ENCODE data around the gene CYSTM1. TPM values are rescaled to one million over a fixed set of nuclear protein-coding genes. Genes with fewer than 3 reads are reported as not detected.

Gene CYSTM1
- total RNA-seq, 1 donor from 2014 or later: 8.8 TPM

DNA sequence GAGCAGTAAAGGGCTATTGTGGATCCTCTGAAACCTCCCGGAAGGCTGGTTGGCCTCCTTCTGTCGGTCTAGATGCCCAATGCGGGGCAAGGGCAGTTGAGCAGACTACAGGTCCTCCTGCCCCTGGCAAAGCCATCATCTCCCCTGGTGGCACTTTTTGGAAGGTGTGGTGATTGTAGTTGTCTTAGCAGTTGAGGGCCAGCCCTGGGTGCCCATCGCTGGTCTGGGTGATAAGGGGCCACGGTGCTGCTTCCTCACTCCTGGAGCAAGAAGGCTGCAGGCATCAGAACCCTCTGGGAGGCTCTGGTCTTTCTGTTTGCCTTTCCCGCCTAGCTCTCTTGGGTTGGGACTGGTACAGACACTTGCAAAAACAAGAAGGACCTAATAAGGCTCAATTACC, 63.8 kb downstream of the CYSTM1 start:
- DNase-seq: no peak

DNA sequence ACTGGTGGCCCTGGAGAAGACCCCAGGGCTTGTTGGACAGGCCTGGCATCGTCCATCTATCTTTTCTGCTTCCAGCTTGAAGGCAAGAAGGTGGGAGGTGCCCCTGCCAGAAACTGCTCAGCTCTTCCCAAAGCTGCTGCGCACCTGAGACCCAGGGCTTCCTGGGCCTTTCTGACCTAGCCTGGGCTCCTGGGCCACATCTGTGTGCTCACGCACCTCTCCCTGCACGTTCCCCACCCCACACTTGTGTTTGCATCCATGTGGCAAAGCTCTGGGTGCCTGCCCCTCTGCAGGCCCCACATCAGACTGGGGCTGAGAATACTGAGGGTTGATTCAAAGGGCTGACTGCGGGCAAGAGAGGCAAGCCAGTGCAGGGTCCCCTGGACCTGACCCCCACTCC, 64.5 kb downstream of the CYSTM1 start:
- DNase-seq: no peak

DNA sequence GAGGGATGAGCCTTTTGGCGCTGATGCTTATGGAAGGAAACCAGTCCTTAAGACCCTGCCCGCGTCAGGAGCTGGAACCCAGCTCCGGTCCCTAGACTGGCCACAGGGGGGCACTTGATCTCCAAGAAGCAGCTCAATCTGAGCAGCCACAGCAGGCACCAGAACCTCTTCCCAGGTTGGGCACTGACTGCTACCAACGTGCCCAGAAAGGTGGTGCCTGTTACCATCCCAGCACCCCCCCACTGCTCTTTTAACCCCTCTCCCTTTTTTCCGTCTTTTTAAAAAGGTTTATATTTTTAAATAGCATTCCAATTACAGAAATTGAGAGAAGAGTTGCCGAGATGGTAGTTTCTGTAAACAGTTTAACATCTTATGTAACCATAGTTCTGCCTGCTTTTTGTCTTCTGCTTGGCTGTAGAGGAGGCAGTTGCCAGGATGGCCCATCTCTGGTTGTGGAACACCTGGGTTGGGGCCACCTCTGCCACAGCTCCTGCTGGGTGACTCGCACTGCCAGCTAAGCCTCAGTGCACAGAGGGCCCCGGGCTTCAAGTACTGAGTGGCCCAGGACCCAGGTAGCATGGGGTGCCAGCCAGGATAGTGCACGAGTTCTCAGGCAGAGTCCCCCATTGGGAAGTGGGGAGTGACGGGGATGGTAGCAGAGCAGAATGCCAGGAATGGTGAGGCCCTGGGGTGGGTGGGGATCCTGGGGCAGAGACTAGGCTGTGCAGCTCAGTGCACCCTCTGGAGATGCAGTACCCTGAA, 65.1 kb downstream of the CYSTM1 start:
- DNase-seq: peak; percentile 85

DNA sequence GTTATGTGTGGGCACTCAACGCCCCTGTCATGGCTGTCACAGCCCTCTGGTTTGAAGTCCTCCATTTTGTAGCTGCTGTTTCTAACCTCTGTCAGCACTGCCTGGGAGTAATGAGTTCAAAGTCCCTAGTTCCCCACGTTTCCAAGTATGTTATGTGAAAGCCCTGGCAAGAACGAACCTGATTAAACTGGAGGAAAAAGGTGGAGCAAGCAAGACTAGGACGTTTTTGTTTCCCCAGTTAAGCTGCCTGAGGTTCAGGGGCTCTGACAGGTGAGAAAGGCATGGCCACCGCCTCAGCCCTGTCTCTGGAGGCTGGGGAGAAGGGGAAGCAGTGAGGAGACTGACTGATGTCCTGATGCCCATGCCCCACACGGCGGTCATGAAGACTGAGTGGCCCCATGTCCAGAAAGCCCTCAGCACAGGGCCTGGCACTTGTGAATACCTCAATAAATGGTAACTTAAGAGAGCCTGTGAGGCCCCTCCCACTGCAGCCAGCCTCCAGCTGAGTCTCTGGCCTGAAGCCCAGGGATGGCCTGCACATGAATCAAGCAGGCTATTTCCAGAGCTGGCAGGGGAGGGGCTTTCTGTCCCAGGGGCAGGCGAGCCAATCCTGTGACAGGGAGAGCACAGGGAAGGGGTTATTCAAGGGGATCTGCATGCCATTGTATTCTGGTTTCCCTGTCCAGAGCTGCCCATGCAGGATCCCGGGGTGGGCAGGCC, 66.2 kb downstream of the CYSTM1 start:
- DNase-seq: peak; percentile 95

DNA sequence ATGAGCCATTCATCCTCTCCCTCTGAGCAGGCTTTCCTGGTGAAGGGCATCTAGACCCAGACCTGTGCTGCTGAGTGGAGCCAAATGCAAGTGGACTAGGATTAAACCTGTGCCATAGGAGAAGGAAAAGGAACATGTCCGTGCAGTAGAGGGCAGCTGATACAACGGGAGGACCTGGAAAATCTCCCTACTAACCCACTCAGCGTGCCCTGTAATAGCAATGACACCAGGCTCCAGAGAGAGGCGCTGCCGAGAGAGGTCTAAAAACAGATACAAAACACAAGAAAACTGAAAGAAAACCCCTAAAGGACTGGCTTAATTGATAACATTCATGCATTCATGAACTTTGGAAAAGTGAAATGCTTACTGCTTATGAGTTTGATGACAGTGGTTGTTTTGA, 67.1 kb downstream of the CYSTM1 start:
- peak; percentile 32 for DNase-seq

DNA sequence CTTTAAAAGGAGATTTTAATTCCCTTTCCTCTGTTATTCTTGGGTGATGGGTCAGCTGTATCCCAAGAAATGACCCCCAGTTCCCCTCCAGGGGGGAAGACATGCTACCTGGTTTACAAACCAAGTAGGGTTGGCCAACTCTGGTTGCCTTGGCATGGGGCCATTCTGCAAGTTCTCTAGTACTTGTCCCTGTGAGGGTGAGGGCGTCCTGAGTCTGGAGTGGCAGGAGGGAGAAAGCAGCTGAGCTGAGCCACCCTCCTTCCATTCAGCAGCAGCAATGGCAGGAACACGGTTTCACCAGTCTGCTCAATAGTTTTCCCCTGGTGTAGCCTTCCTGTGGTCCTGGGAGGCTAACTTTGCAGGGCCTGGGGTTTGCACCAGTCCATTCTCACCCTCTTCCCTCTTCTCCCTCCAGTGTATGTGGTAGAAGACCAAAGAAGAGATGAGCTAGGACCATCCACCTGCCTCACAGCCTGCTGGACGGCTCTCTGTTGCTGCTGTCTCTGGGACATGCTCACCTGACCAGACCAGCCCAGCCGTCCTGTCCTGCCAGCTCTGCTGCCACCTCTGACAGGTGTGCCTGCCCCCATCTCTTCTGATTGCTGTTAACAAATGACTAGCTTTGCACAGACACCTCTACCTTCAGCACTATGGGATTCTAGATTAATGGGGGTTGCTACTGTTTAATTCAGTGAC, 68.0 kb downstream of the CYSTM1 start:
- no peak for DNase-seq

DNA sequence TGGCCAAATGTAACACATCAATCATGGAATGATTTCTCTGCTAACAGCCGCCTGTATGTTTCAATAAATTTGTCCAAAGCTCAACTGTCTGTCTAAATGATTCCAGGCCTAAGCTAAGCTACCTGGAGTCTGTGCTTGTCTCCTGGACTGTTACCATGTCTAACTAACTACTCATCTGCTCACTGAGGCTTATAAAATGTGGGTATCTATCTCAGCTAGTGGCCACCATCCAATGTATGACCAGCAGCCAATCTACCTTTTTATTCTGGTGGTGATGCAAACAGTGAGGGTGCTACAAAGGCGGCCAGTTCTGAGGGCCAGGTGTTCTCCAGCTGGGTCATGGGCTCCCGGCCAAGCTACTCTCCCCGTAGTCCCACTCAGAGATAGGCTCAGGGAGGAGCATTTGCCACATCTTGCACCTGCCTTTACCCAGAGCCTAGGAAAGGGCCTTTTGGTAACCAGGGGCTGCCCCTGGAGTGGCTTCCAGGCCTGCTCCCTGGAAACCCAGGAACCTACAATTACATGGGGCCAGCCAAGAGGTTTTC, 68.8 kb downstream of the CYSTM1 start:
- no peak for DNase-seq

DNA sequence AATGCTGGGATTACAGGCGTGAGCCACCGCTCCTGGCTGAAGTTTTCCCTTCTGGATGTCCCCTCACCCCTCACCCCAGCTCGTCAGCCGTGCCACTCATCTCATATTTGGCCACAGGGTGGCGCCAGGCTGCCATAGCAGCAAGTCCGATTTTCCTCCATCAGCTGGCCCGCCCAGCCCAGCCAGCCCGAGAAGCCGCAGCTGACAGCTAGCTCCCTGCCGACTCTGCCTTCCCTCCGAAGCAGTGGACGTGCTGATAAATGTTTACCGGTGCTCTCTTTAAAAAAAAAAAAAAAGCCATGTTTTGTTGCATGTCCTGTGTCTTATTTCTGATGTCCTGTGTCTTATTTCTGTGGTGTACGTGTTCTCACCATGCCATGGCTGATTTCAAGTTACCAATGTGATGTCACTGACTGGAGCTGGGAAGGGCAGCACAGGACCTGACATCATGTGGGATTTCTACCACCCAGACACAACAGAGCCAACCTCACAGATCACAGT, 69.6 kb downstream of the CYSTM1 start:
- DNase-seq: peak; percentile 97

DNA sequence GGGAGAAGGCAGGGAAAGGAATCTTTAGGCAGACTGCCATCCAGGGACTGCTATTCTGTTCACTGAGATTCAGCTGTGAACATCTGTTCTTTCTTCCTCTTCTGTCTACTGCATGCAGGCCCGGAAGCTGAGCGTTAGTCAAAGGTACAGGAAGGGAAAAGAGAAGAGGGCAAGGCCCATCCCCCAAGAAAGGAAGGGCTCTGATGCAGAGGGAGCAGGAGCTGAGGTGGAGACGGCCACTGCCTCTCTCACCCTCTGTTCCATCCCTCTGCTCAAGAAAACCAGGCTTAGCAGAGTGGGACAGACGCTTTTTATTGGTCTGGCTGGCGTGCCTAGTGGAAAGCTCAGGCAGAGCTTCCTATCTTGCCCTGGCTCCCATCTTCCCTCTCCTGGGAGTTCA, 70.4 kb downstream of the CYSTM1 start:
- DNase-seq: peak; percentile 62

DNA sequence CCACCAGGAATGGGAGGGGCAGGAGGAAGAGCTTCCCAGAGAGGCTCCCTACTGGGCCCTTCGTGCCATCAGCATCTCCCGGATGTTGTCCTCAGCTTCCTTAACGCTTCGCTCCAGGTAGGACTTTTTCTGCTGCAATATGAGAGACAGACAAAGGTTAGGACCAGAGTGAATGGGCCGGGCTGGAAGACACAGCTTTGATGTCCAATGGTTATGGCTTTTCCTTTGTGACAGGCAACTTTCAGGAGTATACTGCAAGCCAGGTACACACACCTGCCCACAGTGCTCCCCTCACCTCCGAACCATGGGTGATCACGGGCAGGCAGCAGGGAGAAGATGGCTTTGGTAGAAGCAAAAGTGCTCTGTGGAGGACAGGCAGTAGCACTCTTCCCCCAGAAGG, 70.9 kb downstream of the CYSTM1 start:
- DNase-seq: peak; percentile 12

DNA sequence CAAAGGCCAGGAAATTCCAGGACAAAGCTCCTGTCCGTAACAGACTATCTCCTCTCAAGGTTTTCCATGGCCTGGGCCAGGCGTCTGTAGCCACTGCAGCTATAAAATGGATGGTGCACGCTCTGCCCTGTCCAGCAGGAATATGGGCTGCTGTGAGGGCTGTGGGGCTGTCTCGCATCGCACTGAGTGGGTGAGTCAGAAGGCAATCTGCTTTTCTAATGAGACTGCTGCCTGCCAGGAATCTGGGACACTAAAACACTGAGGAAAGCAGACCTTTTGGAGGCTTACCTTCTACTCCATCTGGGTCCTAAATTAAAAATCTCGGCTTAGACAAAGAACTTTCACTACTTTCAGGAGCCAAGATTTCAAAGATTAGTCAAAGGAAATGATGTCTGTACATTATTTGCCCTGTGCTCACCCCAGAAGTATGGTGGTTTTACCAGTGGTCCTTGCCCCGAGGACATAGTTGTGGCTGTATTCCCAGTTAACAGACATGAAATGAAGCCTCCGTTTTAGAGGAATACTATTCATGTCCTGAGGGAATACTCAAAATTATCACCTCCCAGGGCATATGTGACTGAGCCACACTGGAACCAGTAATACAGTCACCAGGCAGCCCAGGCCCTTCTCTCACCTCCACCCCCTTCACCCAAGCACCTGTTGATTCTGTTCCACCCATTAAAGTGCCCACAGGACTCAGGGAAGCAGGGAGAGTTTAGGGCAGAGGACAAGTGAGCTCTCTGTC, 71.6 kb downstream of the CYSTM1 start:
- DNase-seq: peak; percentile 89

DNA sequence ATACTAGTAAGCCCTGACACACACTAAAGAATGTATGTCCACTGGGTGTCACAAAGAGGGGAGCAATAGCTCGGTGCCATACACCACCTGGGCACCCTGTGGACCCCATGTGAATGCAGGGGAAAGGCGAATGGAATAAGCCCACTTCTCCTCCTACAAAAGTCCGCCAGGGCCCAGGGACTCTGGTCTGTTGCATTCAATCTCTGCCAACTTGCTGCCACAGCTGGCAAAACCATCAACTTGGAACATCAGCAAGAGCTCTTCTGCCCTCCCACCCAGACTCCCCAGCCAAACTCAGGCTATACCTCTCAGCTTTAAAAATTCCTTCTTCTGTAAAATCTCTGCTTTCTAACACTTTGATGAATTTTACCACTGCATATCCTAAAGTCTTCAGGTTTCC, 73.4 kb downstream of the CYSTM1 start:
- no peak for DNase-seq

DNA sequence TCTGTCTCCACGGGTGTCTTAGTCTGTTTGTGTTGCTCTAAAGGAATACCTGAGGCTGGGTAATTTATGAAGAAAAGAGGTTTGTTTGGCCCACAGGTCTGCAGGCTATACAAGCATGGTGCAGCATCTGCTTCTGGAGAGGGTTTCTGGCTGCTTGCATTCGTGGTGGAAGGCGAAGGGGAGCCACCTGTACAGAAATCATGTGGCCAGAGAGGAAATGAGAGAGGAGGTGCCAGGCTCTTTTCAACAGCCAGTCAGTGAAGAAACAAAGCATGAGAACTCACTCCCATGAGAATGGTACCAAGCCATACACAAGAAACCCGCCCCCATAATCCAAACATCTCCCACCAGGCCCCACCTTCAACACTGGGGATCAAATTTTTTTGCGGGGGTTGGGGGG, 74.5 kb downstream of the CYSTM1 start:
- DNase-seq: no peak

DNA sequence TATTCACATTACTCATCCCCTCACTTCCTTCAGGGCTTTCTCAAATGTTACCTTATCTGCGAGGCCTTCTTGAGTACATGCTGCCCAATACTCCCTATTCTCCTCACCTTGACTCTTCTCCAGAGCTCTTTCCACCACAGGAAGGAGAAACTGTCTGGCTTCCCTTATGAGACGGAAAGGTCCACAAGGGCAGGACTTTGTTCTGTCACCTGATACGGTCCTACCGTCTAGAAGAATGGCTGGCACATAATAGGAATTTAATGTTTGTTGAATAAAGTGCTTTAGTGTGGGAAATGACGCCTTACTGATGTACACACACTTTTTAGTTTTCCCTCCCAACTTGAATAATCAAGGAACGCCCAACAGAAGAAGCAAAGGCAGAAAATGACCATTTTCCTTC, 75.4 kb downstream of the CYSTM1 start:
- DNase-seq: peak; percentile 51

DNA sequence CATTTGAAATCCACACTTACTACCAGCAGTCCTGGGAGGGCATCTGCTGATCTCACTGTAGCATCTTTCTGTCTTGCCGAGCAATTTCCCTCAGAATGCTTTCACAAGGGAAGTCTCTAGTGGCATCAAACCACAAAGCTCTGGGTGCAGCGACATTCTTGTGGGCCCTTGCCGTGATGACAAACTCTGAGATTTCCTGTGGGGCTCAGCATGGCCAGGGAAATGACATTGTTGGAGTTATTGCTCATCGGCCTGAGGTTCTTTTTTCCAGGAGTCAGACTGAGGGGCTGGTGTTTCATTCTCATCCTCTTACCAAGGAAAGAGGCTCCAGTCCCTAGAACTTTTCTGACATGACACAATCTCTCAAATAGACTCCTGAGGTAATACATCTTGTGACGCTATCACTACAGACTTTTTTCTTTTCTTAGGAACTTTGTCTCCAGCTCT, 76.6 kb downstream of the CYSTM1 start:
- peak; percentile 90 for DNase-seq

DNA sequence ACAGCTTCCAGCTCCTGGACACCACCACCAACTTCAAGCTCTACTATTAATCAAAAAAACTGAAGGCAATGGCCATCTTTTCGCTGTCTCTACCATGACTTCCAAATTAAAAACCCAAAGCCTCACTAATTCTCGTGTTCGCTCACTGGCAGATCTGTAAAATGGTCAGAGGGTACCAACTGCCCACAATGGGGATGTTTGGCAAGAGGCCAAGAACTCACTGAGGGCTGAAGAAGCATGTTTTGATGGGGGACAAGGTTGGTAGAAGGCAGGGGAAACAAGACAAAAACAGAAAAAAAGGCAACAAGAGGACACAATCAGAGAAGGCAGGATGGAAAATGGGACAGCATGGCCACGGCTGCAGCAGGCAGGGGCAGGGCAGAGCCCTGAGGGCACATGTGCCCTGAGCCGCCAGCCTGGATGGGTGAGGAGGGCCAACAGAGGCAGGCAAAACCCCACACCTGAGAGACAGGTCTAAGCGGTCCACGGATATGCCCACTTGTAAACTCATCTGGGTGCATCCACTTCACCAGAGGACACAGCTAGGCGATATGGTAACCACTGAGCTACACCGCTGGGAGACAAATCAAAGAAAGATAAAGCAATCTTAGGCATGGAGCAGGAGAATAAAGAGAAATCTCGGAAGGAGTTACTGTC, 77.6 kb downstream of the CYSTM1 start:
- DNase-seq: no peak

DNA sequence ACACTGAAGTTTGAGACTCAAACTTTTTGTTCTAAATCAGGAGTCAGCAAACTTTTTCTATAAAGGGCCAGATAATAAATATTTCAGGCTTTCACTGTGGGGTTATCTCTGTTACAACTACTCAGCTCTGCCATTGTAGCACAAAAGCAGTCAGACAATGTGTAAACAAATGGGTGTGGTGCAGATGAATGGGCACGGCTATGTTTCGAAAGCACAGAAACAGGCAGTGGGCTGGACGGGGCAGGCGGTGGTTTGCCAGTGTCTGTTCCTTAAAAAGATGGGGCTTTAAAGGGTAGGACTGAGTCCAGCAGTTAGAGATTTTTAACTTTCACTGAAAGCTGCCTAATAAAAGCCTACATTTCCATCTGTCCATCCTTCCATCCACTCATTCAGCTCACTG, 79.0 kb downstream of the CYSTM1 start:
- DNase-seq: no peak

DNA sequence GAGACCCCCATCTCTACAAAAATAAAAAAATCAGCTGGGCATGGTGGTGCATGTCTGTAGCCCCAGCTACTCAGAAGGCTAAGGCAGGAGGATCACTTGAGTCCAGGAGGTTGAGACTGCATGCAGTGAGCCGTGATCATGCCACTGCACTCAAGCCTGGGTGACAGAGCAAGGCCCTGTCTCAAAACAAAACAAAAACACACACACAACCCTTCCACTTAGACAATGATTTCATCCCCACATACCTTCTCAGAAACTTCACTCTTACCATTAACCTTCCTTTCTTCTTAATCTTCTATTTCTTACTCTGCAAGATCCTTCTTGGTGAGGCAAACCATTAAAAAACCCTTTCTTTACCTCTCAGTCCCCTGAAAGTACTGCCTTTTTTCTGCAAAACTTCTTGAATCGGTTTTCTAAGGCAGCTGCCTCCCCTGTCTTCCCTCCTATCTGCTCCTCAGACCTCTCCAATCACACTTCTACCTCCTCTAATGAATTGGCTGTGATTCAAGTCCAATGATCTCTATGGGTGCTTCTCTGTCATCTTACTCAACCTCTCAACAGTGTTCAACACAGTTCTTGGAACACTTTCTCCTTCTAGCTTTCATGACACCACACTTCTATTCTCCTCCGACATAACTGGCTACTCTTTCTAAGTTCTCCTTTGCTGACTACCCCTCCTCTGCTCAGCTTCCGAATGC, 80.6 kb downstream of the CYSTM1 start:
- no peak for DNase-seq

DNA sequence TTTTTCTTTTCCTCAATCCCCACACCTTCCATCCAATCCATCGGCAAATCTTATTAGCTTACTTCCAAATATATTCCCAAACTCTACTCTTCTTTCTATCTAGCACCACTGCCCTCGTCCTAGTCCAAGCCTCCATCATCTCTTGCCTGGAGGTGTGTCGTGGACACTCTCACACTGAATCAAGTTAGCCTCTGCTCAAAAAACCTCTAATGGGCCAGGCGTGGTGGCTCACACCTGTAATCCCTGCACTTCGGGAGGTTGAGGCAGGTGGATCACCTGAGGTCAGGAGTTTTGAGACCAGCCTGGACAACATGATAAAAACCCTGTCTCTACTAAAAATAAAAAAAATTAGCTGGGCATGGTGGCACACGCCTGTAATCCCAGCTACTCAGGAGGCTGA, 81.7 kb downstream of the CYSTM1 start:
- DNase-seq: no peak

DNA sequence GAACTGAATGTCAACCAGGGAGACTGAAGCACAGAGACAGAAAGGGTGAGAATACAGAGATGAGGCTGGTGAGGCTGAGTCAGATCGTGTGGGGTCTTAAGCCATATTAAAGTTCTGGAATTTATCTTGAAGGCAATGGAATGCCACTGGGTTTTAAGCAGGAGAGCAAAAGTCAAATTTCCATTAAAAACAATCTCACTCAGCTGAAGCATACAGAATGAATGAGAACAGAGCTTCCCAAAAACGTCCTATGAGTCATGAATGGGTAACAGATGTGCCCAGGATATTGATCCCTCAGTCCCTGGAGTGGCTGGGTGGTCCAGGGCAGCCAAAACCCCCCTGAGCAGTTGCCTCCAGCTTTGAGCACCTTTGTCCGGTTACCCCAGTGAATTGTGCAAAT, 83.0 kb downstream of the CYSTM1 start:
- no peak for DNase-seq

DNA sequence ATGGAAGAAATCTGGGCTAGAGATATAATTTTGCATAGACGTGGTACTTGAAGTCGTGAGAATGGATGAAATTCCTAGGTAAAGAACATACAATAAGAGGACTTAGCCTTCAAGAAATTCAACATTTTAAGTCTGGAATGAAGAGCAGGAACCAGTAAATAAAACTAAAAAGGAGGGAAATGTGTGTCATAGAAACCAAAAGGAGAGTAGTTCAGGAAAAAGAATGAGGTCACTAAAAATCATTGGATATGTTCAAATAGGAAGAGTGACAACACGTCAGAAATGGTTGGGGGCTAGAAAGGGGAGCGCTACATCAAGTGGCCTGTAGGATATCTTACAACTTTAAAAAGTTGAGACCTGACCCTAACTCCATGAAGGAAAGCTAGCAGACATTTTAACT, 83.9 kb downstream of the CYSTM1 start:
- no peak for DNase-seq
